IPS-NIHi7 (cell line): ENCODE measurements around the gene KCNH8.
"Not testable (repeated sequence)": the region's sequence is repeated elsewhere in the genome, so short reads cannot be mapped to it uniquely, and the experiment has no call there.

Experiments used
- DNase-seq: peaks from one replicate; pipeline ENCODE4 v3.0.0; 2012; ENCODE audit warnings: mixed read lengths; ENCODE audit errors: extremely low spot score

KCNH8 gene

GRCh38 chr3:19147905-19148767, at the start of gene KCNH8:
TSS of gene KCNH8 (plus strand) at chr3:19148510. CDS start at chr3:19148720, 210 bp downstream.
- peak; percentile 54 for DNase-seq

DNA sequence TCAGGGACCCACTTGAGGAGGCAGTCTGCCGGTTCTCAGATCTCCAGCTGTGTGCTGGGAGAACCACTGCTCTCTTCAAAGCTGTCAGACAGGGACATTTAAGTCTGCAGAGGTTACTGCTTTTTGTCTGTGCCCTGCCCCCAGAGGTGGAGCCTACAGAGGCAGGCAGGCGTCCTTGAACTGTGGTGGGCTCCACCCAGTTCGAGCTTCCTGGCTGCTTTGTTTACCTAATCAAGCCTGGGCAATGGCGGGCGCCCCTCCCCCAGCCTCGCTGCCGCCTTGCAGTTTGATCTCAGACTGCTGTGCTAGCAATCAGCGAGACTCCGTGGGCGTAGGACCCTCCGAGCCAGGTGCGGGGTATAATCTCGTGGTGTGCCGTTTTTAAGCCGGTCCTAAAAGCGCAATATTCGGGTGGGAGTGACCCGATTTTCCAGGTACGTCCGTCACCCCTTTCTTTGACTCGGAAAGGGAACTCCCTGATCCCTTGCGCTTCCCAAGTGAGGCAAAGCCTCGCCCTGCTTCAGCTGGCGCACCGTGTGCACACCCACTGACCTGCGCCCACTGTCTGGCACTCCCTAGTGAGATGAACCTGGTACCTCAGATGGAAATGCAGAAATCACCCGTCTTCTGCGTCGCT, 45.5 kb upstream of the KCNH8 start:
- DNase-seq, result not testable (repeated sequence)

GRCh38 chr3:19103510-19103909, 44.8 kb upstream of the KCNH8 start:
- no peak for DNase-seq

- no peak for DNase-seq
Measured at GRCh38 chr3:19104459-19104858, 43.9 kb upstream of the KCNH8 start.

- no peak for DNase-seq
Measured at GRCh38 chr3:19105826-19106225, 42.5 kb upstream of the KCNH8 start.

DNA sequence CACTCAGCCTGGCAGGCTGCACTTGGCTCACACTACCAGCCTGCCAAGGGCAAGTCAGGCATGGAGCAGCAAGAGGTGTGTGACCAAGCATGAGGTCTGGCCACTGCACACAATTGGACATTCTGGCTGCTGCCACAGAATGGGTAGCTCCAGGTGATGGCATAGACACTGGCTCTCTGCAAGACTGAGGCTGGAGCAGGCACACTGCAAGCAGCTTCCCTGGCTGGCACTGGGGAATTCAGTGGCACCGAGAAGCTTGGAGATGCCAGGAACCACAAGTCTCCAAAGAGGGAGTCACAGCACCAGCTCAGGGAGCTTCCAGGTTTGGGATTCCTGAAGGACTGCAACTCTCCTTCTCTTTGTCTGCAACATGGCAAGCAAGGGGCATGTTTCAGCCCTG, 42.0 kb upstream of the KCNH8 start:
- no peak for DNase-seq

GRCh38 chr3:19107719-19108118, 40.6 kb upstream of the KCNH8 start:
- DNase-seq, result no peak

DNA sequence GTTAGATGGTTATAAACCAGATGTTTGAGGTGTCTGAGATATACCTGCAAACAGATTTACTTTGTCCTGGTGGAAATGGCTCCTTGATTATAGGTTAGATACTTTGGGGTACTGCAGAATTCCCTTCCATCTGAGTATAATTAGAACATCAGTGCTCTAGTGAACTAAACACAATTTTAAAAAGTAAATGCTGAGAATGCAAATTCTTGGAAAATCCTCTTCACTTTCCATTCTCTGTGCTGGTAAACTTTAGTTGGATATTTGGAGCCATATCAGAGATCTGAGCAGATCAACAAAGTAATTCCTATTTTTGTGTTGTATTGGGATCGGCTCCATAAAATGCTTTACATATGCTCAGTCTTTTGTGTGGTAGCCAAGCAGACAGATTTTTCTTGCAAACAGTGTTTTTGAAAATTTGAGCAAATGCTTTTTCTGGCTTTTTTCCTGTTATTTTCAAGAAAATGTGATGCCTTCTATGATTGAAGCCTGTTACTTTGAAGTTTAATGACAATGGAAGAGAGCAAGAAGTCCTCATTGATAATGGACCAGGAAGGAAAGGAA, 37.9 kb upstream of the KCNH8 start:
- DNase-seq, result no peak

DNA sequence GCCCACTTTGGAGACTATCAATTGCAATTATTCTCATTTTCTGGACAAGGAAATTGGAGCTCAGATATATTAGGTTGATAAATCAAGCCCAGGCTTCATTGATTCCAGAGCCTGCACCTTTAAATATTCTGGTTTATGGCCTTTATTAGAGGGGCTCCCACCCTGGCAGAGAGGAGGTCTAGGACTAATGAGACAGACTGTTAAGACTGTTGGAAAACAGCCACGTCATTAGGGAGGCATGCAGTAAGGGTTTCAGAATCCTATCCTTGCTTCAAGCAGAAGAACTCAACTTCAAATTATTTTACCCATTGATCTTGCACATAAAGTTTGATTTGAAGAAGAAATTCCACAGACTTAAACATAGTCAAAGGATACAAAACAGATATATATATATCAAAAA, 33.8 kb upstream of the KCNH8 start:
- no peak for DNase-seq

GRCh38 chr3:19116239-19116638, 32.1 kb upstream of the KCNH8 start:
- no peak for DNase-seq

DNA sequence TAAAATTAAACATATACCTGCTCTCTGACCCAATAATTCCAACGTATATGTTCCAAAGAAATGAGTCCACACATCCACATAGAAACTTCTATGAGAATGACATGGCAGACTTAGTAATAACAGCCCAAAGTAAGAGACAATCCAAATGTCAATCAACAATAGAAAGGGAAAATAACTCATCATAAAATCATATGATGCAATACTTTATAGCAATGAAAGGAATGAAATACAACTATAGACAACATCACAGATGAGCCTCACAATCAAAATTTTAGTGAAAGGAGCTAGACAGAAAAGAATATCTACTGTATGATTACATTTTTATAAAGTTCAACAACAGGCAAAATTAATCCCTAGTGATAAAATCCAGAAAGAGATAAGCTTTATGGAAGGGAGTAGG, 23.6 kb upstream of the KCNH8 start:
- no peak for DNase-seq

GRCh38 chr3:19139863-19140262, 8.4 kb upstream of the KCNH8 start:
- DNase-seq, result no peak

GRCh38 chr3:19146685-19147650, 1.3 kb upstream of the KCNH8 start:
- DNase-seq, result peak; percentile 91

- DNase-seq, result no peak
Measured at GRCh38 chr3:19148768-19149091, 420 bp downstream of the KCNH8 start.

DNA sequence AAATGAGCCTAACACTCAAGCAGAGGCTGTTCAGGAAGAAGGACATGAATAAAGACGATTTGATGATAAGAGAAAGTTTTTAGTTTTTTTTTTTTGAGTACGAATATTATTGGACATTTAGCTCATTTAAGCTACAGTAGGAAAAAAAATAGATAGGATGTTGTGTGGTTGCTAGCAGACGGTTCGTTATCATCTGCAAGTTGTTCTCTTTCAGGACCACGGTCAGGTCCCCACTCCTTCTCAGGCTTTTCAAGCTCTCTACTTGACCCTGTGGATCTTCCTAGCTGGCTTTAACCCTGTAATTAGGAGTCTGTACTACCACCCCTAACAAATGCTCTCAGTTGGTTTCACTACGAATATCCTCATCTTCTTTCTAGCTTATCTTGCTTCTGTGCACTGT, 1.1 kb downstream of the KCNH8 start:
- peak; percentile 67 for DNase-seq

DNA sequence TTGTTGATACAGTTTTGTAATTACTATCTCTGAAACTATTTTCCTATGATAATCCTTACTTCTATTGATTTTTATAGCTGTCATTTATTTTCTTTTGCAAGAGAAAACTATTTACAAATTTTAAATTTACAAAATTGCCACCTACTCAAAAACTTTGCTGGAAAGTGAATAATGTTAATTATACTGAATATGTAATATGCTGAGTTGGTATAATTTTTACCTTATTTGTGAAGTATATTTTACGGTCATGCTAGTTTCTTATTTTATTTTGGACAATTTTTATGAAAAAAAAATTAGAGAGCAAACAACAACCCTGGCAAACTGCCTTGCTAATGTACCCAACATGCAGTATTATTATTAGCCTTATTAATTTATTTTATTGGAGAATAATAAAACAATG, 2.9 kb downstream of the KCNH8 start:
- DNase-seq, result no peak

- DNase-seq, result no peak
Measured at GRCh38 chr3:19154693-19155250, 6.5 kb downstream of the KCNH8 start.

DNA sequence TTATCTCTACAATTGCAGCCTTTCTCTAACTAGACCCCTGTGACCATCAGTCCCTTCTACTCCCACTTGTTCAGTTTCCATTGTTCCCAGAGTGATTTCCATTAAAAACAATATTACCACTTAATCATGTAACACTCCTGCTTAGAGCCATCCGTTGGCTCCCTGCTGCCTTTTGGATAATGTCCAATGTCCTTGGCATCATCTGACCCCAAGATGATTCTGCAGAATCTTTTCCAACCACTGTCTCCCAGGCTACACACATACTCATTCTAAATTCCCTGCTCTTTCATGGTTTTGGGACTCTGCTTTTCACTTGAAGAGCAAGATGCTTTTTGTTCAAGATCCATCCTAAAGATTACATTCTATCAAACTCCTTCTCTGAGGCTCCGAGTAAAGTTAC, 7.1 kb downstream of the KCNH8 start:
- DNase-seq, result no peak

DNA sequence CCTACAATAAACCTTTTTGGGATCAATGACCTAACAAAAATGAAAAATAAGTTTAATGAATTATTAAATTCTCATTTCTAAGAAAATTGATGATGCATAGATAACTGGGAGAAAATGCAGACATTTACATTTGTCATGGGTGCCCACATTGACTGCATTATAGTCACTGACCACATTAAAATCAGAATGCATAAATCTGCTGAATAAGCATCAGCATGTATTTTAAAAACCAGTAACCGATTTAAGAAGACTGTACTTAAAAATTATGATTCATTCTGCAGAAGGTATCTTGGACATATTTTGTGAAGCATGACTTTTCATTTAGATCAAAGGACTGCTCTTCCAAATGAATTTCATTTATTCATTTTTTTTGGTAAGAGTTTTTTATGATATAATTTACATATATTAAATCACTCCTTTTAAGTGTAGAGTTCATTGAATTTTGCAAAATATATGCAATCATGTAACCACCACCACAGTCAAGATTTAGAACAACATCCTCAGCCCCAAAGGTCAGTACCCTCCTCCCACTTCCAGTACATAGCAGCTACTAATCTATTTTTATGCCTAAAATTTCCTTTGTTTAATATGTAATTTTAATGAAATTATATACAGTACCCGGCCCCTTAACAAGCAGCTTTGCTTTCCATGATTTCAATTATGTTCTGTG, 11.8 kb downstream of the KCNH8 start:
- no peak for DNase-seq

- DNase-seq, result peak; percentile 8
Measured at GRCh38 chr3:19165654-19166053, 17.3 kb downstream of the KCNH8 start.

DNA sequence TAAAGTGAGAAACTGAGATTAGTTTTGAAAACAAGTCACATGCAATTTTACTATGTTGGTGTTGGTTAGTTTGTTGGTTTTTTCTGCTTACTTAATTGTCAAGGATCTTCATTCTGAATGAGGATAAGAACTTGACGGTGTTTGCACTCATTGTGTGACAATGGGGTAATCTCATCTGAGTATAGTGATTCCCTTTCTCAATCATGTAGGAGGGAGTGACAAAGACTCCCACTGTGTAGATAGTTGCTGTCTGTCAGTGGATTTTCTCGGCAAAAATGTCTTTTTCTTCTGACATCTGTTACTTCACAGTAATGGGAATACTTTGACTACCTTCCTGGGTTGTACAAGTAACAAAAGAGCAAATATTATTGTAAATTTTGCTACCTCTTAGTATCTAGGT, 23.5 kb downstream of the KCNH8 start:
- DNase-seq, result no peak
